Subcutaneous adipose tissue (tissue), 4 donors: Measurements from ENCODE around the gene MGAT5B. TPM values are rescaled to one million over a fixed set of nuclear protein-coding genes. Genes with fewer than 3 reads are reported as not detected.

Experiments
- total RNA-seq, 4 donors: library from RNA; depleted of rRNA; stranded (reverse); fragments of >200 nt; gene quantifications; one replicate each; pipeline ENCODE4 v1.1.0, GENCODE V29; 2016
- TF ChIP-seq, protein P1 (sequence below): fragments of 450-650 bp; IDR thresholded peaks from one replicate; pipeline ENCODE4 v1.5.1; 2016; ENCODE audit warnings: low read depth, mild to moderate bottlenecking, control low read depth, antibody characterized with exemption, moderate library complexity

The MGAT5B gene
- total RNA-seq, 4 donors from 2014 or later, result 0.19 to 0.88 TPM; not detected in 2

DNA sequence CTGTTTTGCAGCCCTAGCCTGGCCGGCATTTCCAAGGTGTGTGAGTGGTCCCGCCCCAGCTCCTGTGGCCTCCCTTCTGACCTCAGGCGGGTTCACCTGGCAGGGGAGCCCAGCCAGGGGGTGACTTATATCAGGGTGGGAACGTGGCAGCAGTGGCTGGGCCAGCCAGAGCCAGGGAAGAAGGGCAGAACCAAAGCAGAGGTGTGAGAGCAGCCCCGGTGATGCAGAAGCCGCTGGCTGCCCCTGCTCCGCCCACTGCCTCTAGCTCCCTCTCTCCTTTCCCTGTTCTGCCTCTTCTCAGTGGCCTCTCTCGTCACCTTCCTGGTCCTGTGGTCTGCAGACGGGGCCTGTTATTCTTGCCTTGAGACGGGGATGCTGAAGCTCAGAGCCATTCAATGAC is 12.1 kb downstream of the MGAT5B start:
- TF ChIP-seq, protein P1, sequence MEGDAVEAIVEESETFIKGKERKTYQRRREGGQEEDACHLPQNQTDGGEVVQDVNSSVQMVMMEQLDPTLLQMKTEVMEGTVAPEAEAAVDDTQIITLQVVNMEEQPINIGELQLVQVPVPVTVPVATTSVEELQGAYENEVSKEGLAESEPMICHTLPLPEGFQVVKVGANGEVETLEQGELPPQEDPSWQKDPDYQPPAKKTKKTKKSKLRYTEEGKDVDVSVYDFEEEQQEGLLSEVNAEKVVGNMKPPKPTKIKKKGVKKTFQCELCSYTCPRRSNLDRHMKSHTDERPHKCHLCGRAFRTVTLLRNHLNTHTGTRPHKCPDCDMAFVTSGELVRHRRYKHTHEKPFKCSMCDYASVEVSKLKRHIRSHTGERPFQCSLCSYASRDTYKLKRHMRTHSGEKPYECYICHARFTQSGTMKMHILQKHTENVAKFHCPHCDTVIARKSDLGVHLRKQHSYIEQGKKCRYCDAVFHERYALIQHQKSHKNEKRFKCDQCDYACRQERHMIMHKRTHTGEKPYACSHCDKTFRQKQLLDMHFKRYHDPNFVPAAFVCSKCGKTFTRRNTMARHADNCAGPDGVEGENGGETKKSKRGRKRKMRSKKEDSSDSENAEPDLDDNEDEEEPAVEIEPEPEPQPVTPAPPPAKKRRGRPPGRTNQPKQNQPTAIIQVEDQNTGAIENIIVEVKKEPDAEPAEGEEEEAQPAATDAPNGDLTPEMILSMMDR, result no peak

DNA sequence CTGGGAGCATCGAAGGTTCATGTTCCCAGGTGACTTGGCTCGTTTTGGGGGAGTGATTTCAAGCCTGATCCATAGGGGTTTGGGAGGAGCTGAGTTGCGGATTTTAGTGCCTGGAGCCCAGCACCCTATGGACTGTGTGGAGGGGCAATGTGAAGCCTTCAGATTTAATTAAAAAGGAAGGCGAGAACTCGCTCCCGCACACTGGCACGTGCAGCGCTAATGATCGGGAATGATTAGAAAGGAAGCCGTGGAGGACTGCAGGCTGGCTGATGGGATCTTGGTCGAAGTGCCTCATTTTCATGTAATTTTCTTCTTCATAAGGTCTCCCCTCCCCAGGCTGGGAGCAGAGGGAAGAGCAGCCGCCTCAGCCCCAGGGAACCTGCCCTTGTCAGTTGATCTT is 12.8 kb downstream of the MGAT5B start:
- TF ChIP-seq, protein P1, result no peak

DNA sequence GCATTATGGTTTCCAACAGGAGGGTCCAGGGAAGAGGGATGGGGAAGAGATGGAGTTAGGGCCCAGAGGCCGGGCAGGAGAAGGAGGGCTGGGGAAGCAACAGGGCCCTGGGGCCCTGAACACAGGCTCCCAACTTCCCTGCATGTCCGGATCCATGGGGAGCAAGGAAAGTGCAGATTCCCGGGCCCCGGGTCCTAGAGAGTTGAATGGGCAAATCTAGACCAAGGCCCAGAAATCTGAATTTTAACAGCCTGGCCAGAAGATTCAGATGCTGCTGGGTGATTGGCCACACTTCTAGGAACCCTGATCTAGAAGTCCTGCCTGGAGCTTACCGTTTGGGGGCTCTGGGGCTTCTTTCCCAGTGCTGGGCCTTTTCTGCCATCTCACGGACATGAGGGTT is 13.2 kb downstream of the MGAT5B start:
- TF ChIP-seq, protein P1, result no peak

DNA sequence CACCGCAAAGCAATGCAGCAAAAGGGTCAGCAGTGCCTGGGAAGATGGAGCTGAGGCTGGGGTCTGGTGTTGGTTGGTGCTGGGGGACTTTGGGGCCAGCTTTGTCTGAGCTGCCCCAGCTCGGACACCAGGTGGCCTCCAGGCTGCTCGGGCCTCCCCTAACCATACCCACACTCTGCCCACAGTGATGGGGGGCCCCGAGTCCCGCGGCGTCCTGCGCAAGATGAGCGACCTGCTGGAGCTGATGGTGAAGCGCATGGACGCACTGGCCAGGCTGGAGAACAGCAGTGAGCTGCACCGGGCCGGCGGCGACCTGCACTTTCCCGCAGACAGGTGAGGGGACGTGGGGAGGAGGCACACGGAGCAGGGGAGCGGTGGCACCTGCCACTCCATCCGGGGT is 13.8 kb downstream of the MGAT5B start:
- TF ChIP-seq, protein P1, result no peak

DNA sequence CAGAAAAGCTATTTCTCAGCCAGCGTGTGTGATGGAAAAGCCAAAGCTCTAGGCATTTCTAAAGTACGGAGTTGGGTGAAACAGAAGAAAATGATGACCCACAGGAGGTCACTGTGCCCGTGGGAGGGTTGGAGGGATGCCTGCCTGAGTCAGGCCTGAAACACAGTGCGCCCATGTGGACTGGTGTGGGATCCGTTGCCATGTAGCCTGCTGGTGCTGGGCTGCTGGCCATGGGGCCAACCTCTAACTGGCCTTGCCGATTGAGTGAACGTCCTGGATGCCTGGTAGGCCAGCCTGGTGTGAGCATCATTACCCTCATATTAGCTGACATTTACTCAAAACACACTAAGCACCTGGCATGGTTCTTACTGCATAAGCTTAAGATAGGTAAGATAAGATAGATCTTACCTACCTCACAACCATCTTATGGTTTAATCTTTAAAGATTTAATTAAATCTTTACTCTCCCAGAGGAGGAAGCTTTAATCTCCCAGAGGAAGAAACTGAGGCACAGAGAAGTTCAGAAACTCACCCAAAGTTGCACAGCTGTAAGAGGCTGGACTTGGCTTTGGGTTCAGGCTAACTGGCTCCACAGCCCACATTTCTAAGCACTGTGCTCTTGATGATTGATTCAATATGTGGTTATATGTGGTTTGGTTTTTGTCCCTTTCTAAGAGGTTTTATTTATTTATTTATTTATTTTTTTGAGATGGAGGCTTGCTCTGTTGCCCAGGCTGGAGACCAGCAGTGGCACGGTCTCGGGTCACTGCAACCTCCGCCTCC is 15.7 kb downstream of the MGAT5B start:
- TF ChIP-seq, protein P1, result no peak

DNA sequence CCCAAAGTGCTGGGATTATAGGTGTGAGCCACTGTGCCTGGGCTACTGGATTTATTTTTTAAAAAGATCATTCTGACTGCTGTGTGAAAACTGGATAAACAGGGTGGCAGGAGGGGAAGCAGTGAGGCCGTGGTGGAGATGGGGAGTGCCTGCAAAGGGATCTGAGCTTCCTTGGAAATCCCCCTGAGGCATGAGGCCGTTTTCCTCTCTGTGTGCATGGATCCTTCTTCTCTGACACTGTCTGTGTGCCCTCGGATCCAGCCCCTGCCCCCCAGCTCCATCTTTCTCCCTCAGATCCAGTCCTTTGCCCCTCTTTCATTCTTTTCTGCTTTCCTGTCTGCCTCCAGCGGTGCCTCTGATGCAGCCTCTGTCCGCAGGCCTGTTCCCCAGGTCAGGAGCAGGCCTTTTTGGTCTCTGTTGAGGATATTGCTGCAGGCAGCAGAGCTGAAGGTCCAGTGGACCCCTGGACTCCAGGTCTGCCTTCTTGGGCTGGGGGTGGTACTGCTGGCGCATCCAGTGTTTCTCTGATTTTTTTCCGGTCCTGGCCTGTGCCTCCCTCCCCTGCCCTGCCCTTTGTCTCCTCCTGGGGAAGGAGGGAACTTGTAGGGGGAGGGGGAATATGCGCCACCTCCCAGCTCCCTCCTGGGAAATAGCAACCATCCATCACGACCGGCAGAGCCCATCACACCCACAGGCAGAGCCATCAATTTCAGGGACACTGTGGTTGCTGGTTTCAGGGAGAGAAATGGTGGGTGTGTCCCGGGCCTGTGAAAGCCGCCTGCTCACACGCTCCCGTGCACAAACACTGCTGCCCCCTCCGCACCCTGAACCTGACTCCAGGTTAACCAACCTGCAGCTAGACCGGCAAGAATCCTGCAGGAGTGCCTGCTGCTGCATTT is 17.0 kb downstream of the MGAT5B start:
- TF ChIP-seq, protein P1, result no peak

DNA sequence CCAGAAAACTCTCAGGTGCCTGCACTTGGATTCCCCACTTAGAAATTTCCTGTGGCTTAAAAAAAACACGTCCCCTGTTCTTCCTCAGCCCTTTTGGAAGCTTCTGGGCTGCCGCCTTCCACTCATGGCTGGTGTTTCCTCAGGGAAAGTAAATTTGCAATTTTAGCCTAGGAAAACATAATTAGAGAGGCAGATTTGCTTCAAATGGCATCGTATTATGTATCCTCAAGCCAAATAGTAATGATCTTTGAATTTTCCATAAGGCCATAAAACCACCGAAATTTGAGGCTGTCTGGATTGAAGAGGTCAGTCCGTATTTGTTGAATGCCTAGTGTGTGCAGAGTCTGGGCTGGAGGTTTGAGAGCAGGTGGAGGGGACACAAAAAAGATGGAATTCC is 17.7 kb downstream of the MGAT5B start:
- TF ChIP-seq, protein P1, result no peak
